Psoas muscle (tissue), 8 donors: ENCODE results near the gene IL1RN. TPM values are rescaled to one million over a fixed set of nuclear protein-coding genes. Genes with fewer than 3 reads are reported as not detected.

Experiments used
- ATAC-seq, 4 donors: fragments of 200-7000 bp; cut with Tn5 transposase; one replicate each; pipeline ENCODE4 v1.9.1; 2020; ENCODE audit warnings: moderate library complexity in 3 of 4, mild to moderate bottlenecking in 2 of 4
- DNase-seq, 2 donors: peaks; one replicate each; pipeline ENCODE4 v3.0.0-alpha.2; 2020
- H3K27ac ChIP-seq: fragments of 200-600 bp; one replicate; pipeline ENCODE4 v1.8.0; 2022
- H3K27me3 ChIP-seq, 3 donors: fragments of 200-600 bp in 1 of 3; one replicate each; pipeline versions ENCODE4 v1.6.1 to v1.8.0; 2013 to 2022; ENCODE audit warnings: low read length in 2 of 3, mild to moderate bottlenecking in 2 of 3, moderate library complexity in 1 of 3; ENCODE audit not compliant: insufficient read depth in 3 of 3
- H3K36me3 ChIP-seq, 2 donors: fragments of 200-600 bp in 1 of 2; one replicate each; pipeline versions ENCODE4 v1.6.1 to v1.8.0; 2013 to 2022; ENCODE audit warnings: low read depth in 1 of 2, mild to moderate bottlenecking in 1 of 2, moderate library complexity in 1 of 2; ENCODE audit not compliant: insufficient read depth in 1 of 2
- H3K4me1 ChIP-seq: fragments of 200-600 bp; one replicate; pipeline ENCODE4 v1.8.0; 2022
- H3K4me3 ChIP-seq: fragments of 200-600 bp; one replicate; pipeline ENCODE4 v1.8.0; 2022; ENCODE audit warnings: mild to moderate bottlenecking
- H3K9me3 ChIP-seq: fragments of 200-600 bp; one replicate; pipeline ENCODE4 v1.8.0; 2022
- CTCF ChIP-seq: fragments of 200-600 bp; IDR thresholded peaks from one replicate; pipeline ENCODE4 v1.8.0; 2022; ENCODE audit warnings: antibody characterized with exemption
- WGBS, 3 donors: extraction: QIAGEN DNeasy Blood & Tissue Kit; methylation state at CpG; one replicate each; pipeline versions ENCODE4 v1.1.6 to v1.1.7; 2013; 5-methylcytosine and 5-hydroxymethylcytosine counted together
- intact Hi-C, 2 donors: fragments of 100-400 bp; cut with DNase I; formaldehyde crosslinking; loops; one replicate each; pipeline versions ENCODE4 v1.11.0 to v1.14.2; 2022
- polyA plus RNA-seq, 3 donors: library from polyadenylated mRNA; stranded (reverse); fragments of 200-250 nt; gene quantifications; one replicate each; pipeline ENCODE4 v1.2.3, GENCODE V29; 2013
- total RNA-seq, 4 donors: library from RNA; stranded (reverse); fragmentation: NEBNext Ultra II Directional in 2 of 4; extraction: Animal tissue kit (Norgen Biotek cat#: 25700) in 2 of 4; gene quantifications; one replicate each; pipeline versions ENCODE4 v1.2.1 to v1.2.4, GENCODE V29; 2021 to 2023
- donor health status: healthy with polysubstance abuse.
- donor health status: DM: no; HTN: no; CAD: no; lungs with moderate emphysema.
- donor health status: Bipolar disorder and iron deficiency.
- donor health status: healthy.
- donor health status: DM: yes; HTN: yes; CAD: no.
- donor health status: DM: no; HTN: no; CAD: no.
- donor health status: DM: no; HTN: no; CAD: no.
- donor health status: DM: yes; HTN: yes; CAD: no.

Gene IL1RN
- total and polyA plus RNA-seq, 7 donors = 0.09 to 2.0 (median 0.24) TPM; not detected in 1

GRCh38 chr2:113176696-113177355, 49.4 kb downstream of the IL1RN start:
- 81 to 88% (median 87%) methylated on average over 7 of the region's 7 CpGs for WGBS, 3 donors
- no peaks in the 10 kb centered on the region for H3K36me3 ChIP-seq
- H3K9me3 ChIP-seq = no peaks in the 10 kb centered on the region
- no peak for DNase-seq
- no peaks in the 10 kb centered on the region for H3K27me3 ChIP-seq
- no peaks in the 10 kb centered on the region for H3K4me1 ChIP-seq
- H3K4me3 ChIP-seq = no peak overlapping the region
- no peak for ATAC-seq
- no peak overlapping the region for H3K27ac ChIP-seq
- intact Hi-C loops = no loop called here
- TF ChIP-seq CTCF = no peak

- H3K4me1 ChIP-seq = no peaks in the 10 kb centered on the region
- H3K27ac ChIP-seq = no peak overlapping the region
- no peak for ATAC-seq
- H3K27me3 ChIP-seq = no peaks in the 10 kb centered on the region
- no peak for TF ChIP-seq CTCF
- no peaks in the 10 kb centered on the region for H3K36me3 ChIP-seq
- 84 to 88% (median 87%) methylated on average over 11 of the region's 11 CpGs for WGBS, 3 donors
- no peak overlapping the region for H3K4me3 ChIP-seq
- no peak for DNase-seq
- H3K9me3 ChIP-seq = no peaks in the 10 kb centered on the region
- intact Hi-C loops = no loop called here
Observed at GRCh38 chr2:113178069-113178746, 50.8 kb downstream of the IL1RN start.

GRCh38 chr2:113178891-113179290, 51.5 kb downstream of the IL1RN start:
- Histone ChIP-seq H3K27me3 (no peaks in the 10 kb centered on the region), H3K36me3 (no peaks in the 10 kb centered on the region), H3K9me3 (no peaks in the 10 kb centered on the region), H3K27ac (no peak overlapping the region), H3K4me3 (no peak overlapping the region), H3K4me1 (no peaks in the 10 kb centered on the region)
- no peak for TF ChIP-seq CTCF
- no peak for ATAC-seq
- no peak for DNase-seq
- WGBS, 3 donors = 82 to 94% (median 87%) methylated on average over 4 of the region's 4 CpGs
- intact Hi-C loops = no loop called here

- no peaks in the 10 kb centered on the region for H3K9me3 ChIP-seq
- H3K4me1 ChIP-seq = no peaks in the 10 kb centered on the region
- intact Hi-C loops = no loop called here
- no peak overlapping the region for H3K4me3 ChIP-seq
- no peaks in the 10 kb centered on the region for H3K36me3 ChIP-seq
- no peak for TF ChIP-seq CTCF
- 91 to 93% (median 92%) methylated on average over 8 of the region's 8 CpGs for WGBS, 3 donors
- no peaks in the 10 kb centered on the region for H3K27me3 ChIP-seq
- ATAC-seq (no peak), DNase-seq (no peak)
- no peak overlapping the region for H3K27ac ChIP-seq
Observed at GRCh38 chr2:113179446-113180045, 52.1 kb downstream of the IL1RN start.
